ENCODE measurements around the gene C12orf43. TPM values are rescaled to one million over a fixed set of nuclear protein-coding genes. Genes with fewer than 3 reads are reported as not detected.

C12orf43 gene
- total RNA-seq, 1 donor from 2014 or later = 12.4 TPM

GRCh38 chr12:121033625-121034349 lies 17.5 kb upstream of the C12orf43 start:
- intact Hi-C loops (cut with DNase I) = no loop called here
- ATAC-seq = no peak
- no peak for DNase-seq (ENCODE audit: low spot score)

- intact Hi-C loops (cut with DNase I) = no loop called here
- ATAC-seq (no peak), DNase-seq (ENCODE audit: low spot score) (no peak)
Observed at GRCh38 chr12:121030576-121031212, 14.4 kb upstream of the C12orf43 start.

- intact Hi-C loops (cut with DNase I) = no loop called here
- no peak for DNase-seq (ENCODE audit: low spot score)
- ATAC-seq = no peak
Observed at GRCh38 chr12:121026274-121027045, 10.2 kb upstream of the C12orf43 start.

GRCh38 chr12:121025442-121026226 lies 9.3 kb upstream of the C12orf43 start:
- intact Hi-C loops (cut with DNase I) = no loop called here
- ATAC-seq (no peak), DNase-seq (ENCODE audit: low spot score) (no peak)

GRCh38 chr12:121023799-121024198 lies 7.5 kb upstream of the C12orf43 start:
- intact Hi-C loops (cut with DNase I) = no loop called here
- ATAC-seq (no peak), DNase-seq (ENCODE audit: low spot score) (no peak)

- DNase-seq (ENCODE audit: low spot score) (no peak), ATAC-seq (no peak)
- intact Hi-C loops (cut with DNase I) = no loop called here
Observed at GRCh38 chr12:121022713-121023112, 6.4 kb upstream of the C12orf43 start.

GRCh38 chr12:121021754-121022153 lies 5.5 kb upstream of the C12orf43 start:
- intact Hi-C loops (cut with DNase I) = no loop called here
- DNase-seq (ENCODE audit: low spot score) (no peak), ATAC-seq (no peak)

GRCh38 chr12:121018860-121019617 lies 2.8 kb upstream of the C12orf43 start:
- ATAC-seq (no peak), DNase-seq (ENCODE audit: low spot score) (no peak)
- intact Hi-C loops (cut with DNase I) = no loop called here

- no peak for DNase-seq (ENCODE audit: low spot score)
- intact Hi-C loops (cut with DNase I) = no loop called here
- no peak for ATAC-seq
Observed at GRCh38 chr12:121017966-121018491, 1.7 kb upstream of the C12orf43 start.

GRCh38 chr12:121013715-121014114 lies 2.6 kb downstream of the C12orf43 start:
- DNase-seq (ENCODE audit: low spot score) (no peak), ATAC-seq (no peak)
- intact Hi-C loops (cut with DNase I) = no loop called here

GRCh38 chr12:121011820-121012219 lies 4.5 kb downstream of the C12orf43 start:
- intact Hi-C loops (cut with DNase I) = no loop called here
- ATAC-seq = no peak
- no peak for DNase-seq (ENCODE audit: low spot score)

- intact Hi-C loops (cut with DNase I) = no loop called here
Observed at GRCh38 chr12:121010860-121011259, 5.4 kb downstream of the C12orf43 start.

GRCh38 chr12:121009741-121010140 lies 6.5 kb downstream of the C12orf43 start:
- DNase-seq (ENCODE audit: low spot score) (no peak), ATAC-seq (no peak)
- intact Hi-C loops (cut with DNase I) = no loop called here

More at GRCh38 chr12:121010860-121011259, 5.4 kb downstream of the C12orf43 start:
- ATAC-seq = no peak
- DNase-seq (ENCODE audit: low spot score) = no peak

- ATAC-seq (no peak), DNase-seq (ENCODE audit: low spot score) (no peak)
- intact Hi-C loops (cut with DNase I) = no loop called here
Observed at GRCh38 chr12:121008347-121009098, 7.8 kb downstream of the C12orf43 start.

- ATAC-seq = no peak
- DNase-seq (ENCODE audit: low spot score) = no peak
- intact Hi-C loops (cut with DNase I) = no loop called here
Observed at GRCh38 chr12:121005346-121005815, 10.9 kb downstream of the C12orf43 start.

GRCh38 chr12:121004253-121004815 lies 12.0 kb downstream of the C12orf43 start:
- ATAC-seq (no peak), DNase-seq (ENCODE audit: low spot score) (no peak)
- intact Hi-C loops (cut with DNase I) = no loop called here

GRCh38 chr12:121003650-121004049 lies 12.6 kb downstream of the C12orf43 start:
- ATAC-seq = no peak
- no peak for DNase-seq (ENCODE audit: low spot score)
- intact Hi-C loops (cut with DNase I) = no loop called here

Measured in sciatic nerve (tissue), 2 donors.